A549 (cell line): ENCODE results near the gene CSTF2T. TPM values are rescaled to one million over a fixed set of nuclear protein-coding genes. Genes with fewer than 3 reads are reported as not detected.

Source experiments
- ATOH8 ChIP-seq: fragments of 250-450 bp; sonication (Bioruptor Pico); IDR thresholded peaks from 2 replicates; pipeline ENCODE4 v1.5.0; 2020; ENCODE audit warnings: low read depth, mild to moderate bottlenecking, moderate library complexity
- CHD2 ChIP-seq: fragments of 150-350 bp; IDR thresholded peaks from 2 replicates; pipeline ENCODE4 v1.6.1; 2014; ENCODE audit warnings: low read length; ENCODE audit not compliant: partially characterized antibody
- CTCF ChIP-seq: fragments of >200 bp; sonication (Bioruptor Twin); formaldehyde crosslinking; IDR thresholded peaks from 3 replicates; pipeline ENCODE4 v1.5.1; 2016
- E2F6 ChIP-seq: IDR thresholded peaks from 2 replicates; pipeline ENCODE4 v1.6.1; 2012; ENCODE audit warnings: low read depth, borderline replicate concordance
- EP300 ChIP-seq, 2 experiments: fragments of >200 bp; sonication (Bioruptor Twin); formaldehyde crosslinking; IDR thresholded peaks; 2 replicates in 1 of 2; 3 replicates in 1 of 2; pipeline ENCODE4 v1.6.1; 2016 to 2017
- FOSB ChIP-seq: fragments of 250-450 bp; sonication (Bioruptor Pico); IDR thresholded peaks from 2 replicates; pipeline ENCODE4 v1.5.0; 2020; ENCODE audit warnings: mild to moderate bottlenecking, moderate library complexity
- FOSL2 ChIP-seq, 2 experiments: fragments of 450-650 bp in 1 of 2; fragments of >200 bp in 1 of 2; sonication (Bioruptor Twin) in 1 of 2; formaldehyde crosslinking; IDR thresholded peaks; 2 replicates each; pipeline versions ENCODE4 v1.5.0 to v1.6.1; 2016 to 2020; ENCODE audit warnings: mild to moderate bottlenecking in 1 of 2, moderate library complexity in 1 of 2
- HDAC2 ChIP-seq: fragments of 200-600 bp; sonication (generic); IDR thresholded peaks from 2 replicates; pipeline ENCODE4 v1.6.1; 2016
- HES2 ChIP-seq: fragments of >200 bp; sonication (Bioruptor Twin); formaldehyde crosslinking; IDR thresholded peaks from 2 replicates; pipeline ENCODE4 v1.6.1; 2016
- HEYL ChIP-seq: fragments of 250-450 bp; sonication (Bioruptor Pico); IDR thresholded peaks from 2 replicates; pipeline ENCODE4 v1.8.0; 2021; ENCODE audit warnings: mild to moderate bottlenecking, moderate library complexity
- HOXA7 ChIP-seq: fragments of 250-450 bp; sonication (Bioruptor Pico); IDR thresholded peaks from 2 replicates; pipeline ENCODE4 v1.5.0; 2020; ENCODE audit warnings: mild to moderate bottlenecking, moderate library complexity
- HOXB5 ChIP-seq: fragments of 250-450 bp; sonication (Bioruptor Pico); IDR thresholded peaks from 2 replicates; pipeline ENCODE4 v1.5.0; 2020; ENCODE audit warnings: mild to moderate bottlenecking, moderate library complexity
- MAX ChIP-seq: IDR thresholded peaks from 2 replicates; pipeline ENCODE4 v1.6.1; 2012
- MAZ ChIP-seq: fragments of 150-350 bp; IDR thresholded peaks from 2 replicates; pipeline ENCODE4 v1.6.1; 2014; ENCODE audit warnings: antibody characterized with exemption, low read depth, low read length, borderline replicate concordance
- MYC ChIP-seq: IDR thresholded peaks from 2 replicates; pipeline ENCODE4 v1.6.1; 2012; ENCODE audit warnings: mild to moderate bottlenecking, inconsistent platforms, low read length, improper control_type of control experiment, borderline replicate concordance
- POLR2AphosphoS2 ChIP-seq: conservative IDR thresholded peaks from 2 replicates; pipeline ENCODE4 v1.6.1; 2012; ENCODE audit warnings: low read length, improper control_type of control experiment, inconsistent platforms
- RARB ChIP-seq: fragments of 250-450 bp; sonication (Bioruptor Pico); IDR thresholded peaks from 2 replicates; pipeline ENCODE4 v1.8.0; 2021; ENCODE audit warnings: mild to moderate bottlenecking, moderate library complexity
- RCOR1 ChIP-seq: fragments of 150-350 bp; IDR thresholded peaks from 2 replicates; pipeline ENCODE4 v1.6.1; 2014; ENCODE audit warnings: antibody characterized with exemption, low read length, low read depth
- REST ChIP-seq: fragments of 200-600 bp; sonication (generic); IDR thresholded peaks from 2 replicates; pipeline ENCODE4 v1.6.1; 2016; ENCODE audit warnings: antibody characterized with exemption, mild to moderate bottlenecking, moderate library complexity
- TFCP2L1 ChIP-seq: fragments of 250-450 bp; sonication (Bioruptor Pico); IDR thresholded peaks from 2 replicates; pipeline ENCODE4 v1.5.0; 2021; ENCODE audit warnings: mild to moderate bottlenecking
- TP53 ChIP-seq: fragments of 250-450 bp; sonication (Bioruptor Pico); IDR thresholded peaks from 2 replicates; pipeline ENCODE4 v1.5.0; 2021; ENCODE audit warnings: mild to moderate bottlenecking, moderate library complexity
- ZC3H11A ChIP-seq: fragments of 450-650 bp; IDR thresholded peaks from 2 replicates; pipeline ENCODE4 v1.6.1; 2014; ENCODE audit warnings: antibody characterized with exemption, mild to moderate bottlenecking
- ZFP36 ChIP-seq: fragments of 450-650 bp; IDR thresholded peaks from 2 replicates; pipeline ENCODE4 v1.6.1; 2014; ENCODE audit warnings: borderline replicate concordance; ENCODE audit not compliant: partially characterized antibody
- ZSCAN20 ChIP-seq: fragments of 250-450 bp; sonication (Bioruptor Pico); IDR thresholded peaks from 2 replicates; pipeline ENCODE4 v1.8.0; 2022; ENCODE audit warnings: mild to moderate bottlenecking, moderate library complexity
- polyA plus RNA-seq, 4 experiments: library from polyadenylated mRNA; depleted of rRNA in 3 of 4; stranded (reverse); fragments of >200 nt; fragmentation: RNase III in 1 of 4; extraction: RNeasy Plus Mini Kit Qiagen cat#74134 plus additional on column Dnase treatment in 1 of 4; gene quantifications; 2 replicates in 3 of 4; 3 replicates in 1 of 4; pipeline ENCODE4 v1.2.3, GENCODE V29; 2011 to 2017

CSTF2T gene
- polyA plus RNA-seq, 2 of the 4 experiments (the other 2 are of a cell fraction) = 9.4 to 18.2 TPM

GRCh38 chr10:51699475-51700227 is at the start of gene CSTF2T (continued):
- TF ChIP-seq MYC (peak; percentile 73; the same call in 1 of the 2 replicates), HOXB5 (peak; percentile 67), HDAC2 (no peak), RARB (CRISPR knock-in tag) (no peak), E2F6 (peak; percentile 99), FOSB (CRISPR knock-in tag) (no peak), ZC3H11A (peak; percentile 30; the same call in 1 of the 2 replicates), CTCF (no peak), EP300 (IDR thresholded peaks at IDR 0.05) (no peak), TP53 (CRISPR knock-in tag) (0 out of 2 replicates have a peak, but pooled peaks have one; percentile 58), TFCP2L1 (CRISPR knock-in tag) (no peak), MAX (peak; percentile 96), RCOR1 (no peak), HES2 (no peak), HEYL (CRISPR knock-in tag) (no peak; the same call in 1 of the 2 replicates), ZFP36 (no peak), ATOH8 (CRISPR knock-in tag) (no peak), POLR2AphosphoS2 (no peak), HOXA7 (CRISPR knock-in tag) (no peak), CHD2 (no peak), ZSCAN20 (CRISPR knock-in tag) (no peak), REST (no peak), MAZ (peak; percentile 50; the same call in 1 of the 2 replicates), FOSL2 (IDR thresholded peaks at IDR 0.05) (no peak), FOSL2 (CRISPR knock-in tag; IDR thresholded peaks at IDR 0.05) (no peak)
